K562 (cell line): Measurements from ENCODE around the gene MRFAP1. TPM values are rescaled to one million over a fixed set of nuclear protein-coding genes. Genes with fewer than 3 reads are reported as not detected.
A peak's percentile ranks its signal among the peaks of the same experiment; 100 is the strongest.

Experiments used
- CBFA2T3 ChIP-seq: fragments of 450-650 bp; IDR thresholded peaks from 2 replicates; pipeline ENCODE4 v1.6.1; 2017
- CHD4 ChIP-seq: fragments of 200-600 bp; sonication (generic); IDR thresholded peaks from 3 replicates; pipeline ENCODE4 v1.6.1; 2012; ENCODE audit warnings: low read depth, mild to moderate bottlenecking, mixed read lengths, low read length, inconsistent platforms; ENCODE audit not compliant: insufficient read depth, insufficient replicate concordance, poor library complexity, severe bottlenecking
- ETV1 ChIP-seq: fragments of 450-650 bp; conservative IDR thresholded peaks from 2 replicates; pipeline ENCODE4 v1.6.1; 2016; ENCODE audit warnings: missing genetic modification characterization, control low read depth, low read depth, missing compliant biosample characterization
- EWSR1 ChIP-seq: fragments of 450-650 bp; IDR thresholded peaks from 2 replicates; pipeline ENCODE4 v1.6.1; 2018; ENCODE audit warnings: borderline replicate concordance, mild to moderate bottlenecking, low read depth, moderate library complexity; ENCODE audit not compliant: partially characterized antibody
- HLTF ChIP-seq: fragments of 450-650 bp; IDR thresholded peaks from 2 replicates; pipeline ENCODE4 v1.6.1; 2016
- MCM3 ChIP-seq: fragments of 450-650 bp; IDR thresholded peaks from 2 replicates; pipeline ENCODE4 v1.6.1; 2016
- MCM5 ChIP-seq: fragments of 450-650 bp; IDR thresholded peaks from 2 replicates; pipeline ENCODE4 v1.6.1; 2016; ENCODE audit warnings: low read depth
- MYBL2 ChIP-seq, 2 experiments: fragments of 450-650 bp in 1 of 2; sonication (generic) in 1 of 2; formaldehyde crosslinking in 1 of 2; IDR thresholded peaks; 2 replicates each; pipeline versions ENCODE4 v1.6.1 to v1.8.1; 2017 to 2022; ENCODE audit warnings: borderline replicate concordance in 1 of 2, inconsistent platforms in 1 of 2, low read depth in 1 of 2, mild to moderate bottlenecking in 1 of 2, missing genetic modification reagents in 1 of 2, moderate library complexity in 1 of 2
- NFATC3 ChIP-seq: fragments of 450-650 bp; IDR thresholded peaks from 2 replicates; pipeline ENCODE4 v1.6.1; 2017; ENCODE audit warnings: mild to moderate bottlenecking
- RBBP5 ChIP-seq: fragments of 200-600 bp; sonication (generic); IDR thresholded peaks from 2 replicates; pipeline ENCODE4 v1.6.1; 2012; ENCODE audit warnings: borderline replicate concordance, mild to moderate bottlenecking, low read length, control low read depth, inconsistent platforms; ENCODE audit not compliant: insufficient read depth, poor library complexity, severe bottlenecking
- RCOR1 ChIP-seq, 2 experiments: IDR thresholded peaks; 2 replicates each; pipeline ENCODE4 v1.6.1; 2012; ENCODE audit warnings: low read depth in 2 of 2, low read length in 2 of 2, borderline replicate concordance in 1 of 2, improper control_type of control experiment in 1 of 2
- SAP30 ChIP-seq: fragments of 200-600 bp; sonication (generic); IDR thresholded peaks from 2 replicates; pipeline ENCODE4 v1.6.1; 2012; ENCODE audit warnings: borderline replicate concordance, low read depth, mild to moderate bottlenecking, moderate library complexity, low read length, control low read depth, inconsistent platforms; ENCODE audit not compliant: insufficient read depth, poor library complexity, severe bottlenecking
- ZKSCAN1 ChIP-seq: fragments of 150-350 bp; IDR thresholded peaks from 2 replicates; pipeline ENCODE4 v1.6.1; 2016; ENCODE audit warnings: low read depth, low read length
- ZNF140 ChIP-seq: fragments of 250-450 bp; sonication (Bioruptor Pico); IDR thresholded peaks from 2 replicates; pipeline ENCODE4 v1.8.0; 2021; ENCODE audit warnings: moderate library complexity, mild to moderate bottlenecking, inconsistent platforms
- ZNF3 ChIP-seq: fragments of 250-450 bp; sonication (Bioruptor Pico); IDR thresholded peaks from 2 replicates; pipeline ENCODE4 v1.5.0; 2021; ENCODE audit warnings: mild to moderate bottlenecking, moderate library complexity
- ZZZ3 ChIP-seq: fragments of 450-650 bp; IDR thresholded peaks from 2 replicates; pipeline ENCODE4 v1.6.1; 2016; ENCODE audit warnings: antibody characterized with exemption, mild to moderate bottlenecking, moderate library complexity
- polyA plus RNA-seq, 8 experiments: library from polyadenylated mRNA; depleted of rRNA in 4 of 8; stranded (reverse) in 5 of 8; unstranded in 3 of 8; fragments of >200 nt; fragmentation: Nextera tagmentation in 2 of 8; fragmentation: Illumina TruSeq in 1 of 8; extraction: Ambion mirVana in 2 of 8; extraction: Trizol in 1 of 8; gene quantifications; 2 replicates each; pipeline versions ENCODE4 v1.2.1 to v1.2.3, GENCODE V29; 2011 to 2014; ENCODE audit warnings: inconsistent platforms in 1 of 8, missing spikeins in 1 of 8
- total RNA-seq, 7 experiments: library from RNA; depleted of rRNA in 6 of 7; stranded (reverse); fragments of >200 nt in 6 of 7; fragmentation: Illumina TruSeq in 2 of 7; extraction: Trizol in 2 of 7; gene quantifications; 2 replicates each; pipeline versions ENCODE4 v1.2.1 to v1.2.3, GENCODE V29; 2011 to 2021; ENCODE audit warnings: low replicate concordance in 1 of 7
- TF ChIP-seq, protein P1 (sequence below): fragments of 450-650 bp; formaldehyde crosslinking; IDR thresholded peaks from 2 replicates; pipeline ENCODE4 v1.4.0; 2020; ENCODE audit warnings: mild to moderate bottlenecking, mixed read lengths
- TF ChIP-seq, protein P2 (sequence below): sonication (generic); formaldehyde crosslinking; IDR thresholded peaks from 2 replicates; pipeline ENCODE4 v1.9.0; 2022; ENCODE audit warnings: mild to moderate bottlenecking, missing genetic modification reagents
- TF ChIP-seq, protein P3 (sequence below): sonication (generic); formaldehyde crosslinking; IDR thresholded peaks from 2 replicates; pipeline ENCODE4 v1.8.1; 2022; ENCODE audit warnings: missing genetic modification reagents
- TF ChIP-seq, protein P4 (sequence below): sonication (generic); formaldehyde crosslinking; IDR thresholded peaks from 2 replicates; pipeline ENCODE4 v1.8.1; 2023; ENCODE audit warnings: mild to moderate bottlenecking, missing genetic modification reagents, moderate library complexity
- TF ChIP-seq, protein P5 (sequence below): fragments of 250-450 bp; sonication (Bioruptor Pico); IDR thresholded peaks from 2 replicates; pipeline ENCODE4 v1.4.0; 2020

MRFAP1 gene
- total and polyA plus RNA-seq, 9 of the 15 experiments (the other 6 are each of a cell fraction or from before 2014, with no cell fraction given) = 46.0 to 270 (median 151) TPM

DNA sequence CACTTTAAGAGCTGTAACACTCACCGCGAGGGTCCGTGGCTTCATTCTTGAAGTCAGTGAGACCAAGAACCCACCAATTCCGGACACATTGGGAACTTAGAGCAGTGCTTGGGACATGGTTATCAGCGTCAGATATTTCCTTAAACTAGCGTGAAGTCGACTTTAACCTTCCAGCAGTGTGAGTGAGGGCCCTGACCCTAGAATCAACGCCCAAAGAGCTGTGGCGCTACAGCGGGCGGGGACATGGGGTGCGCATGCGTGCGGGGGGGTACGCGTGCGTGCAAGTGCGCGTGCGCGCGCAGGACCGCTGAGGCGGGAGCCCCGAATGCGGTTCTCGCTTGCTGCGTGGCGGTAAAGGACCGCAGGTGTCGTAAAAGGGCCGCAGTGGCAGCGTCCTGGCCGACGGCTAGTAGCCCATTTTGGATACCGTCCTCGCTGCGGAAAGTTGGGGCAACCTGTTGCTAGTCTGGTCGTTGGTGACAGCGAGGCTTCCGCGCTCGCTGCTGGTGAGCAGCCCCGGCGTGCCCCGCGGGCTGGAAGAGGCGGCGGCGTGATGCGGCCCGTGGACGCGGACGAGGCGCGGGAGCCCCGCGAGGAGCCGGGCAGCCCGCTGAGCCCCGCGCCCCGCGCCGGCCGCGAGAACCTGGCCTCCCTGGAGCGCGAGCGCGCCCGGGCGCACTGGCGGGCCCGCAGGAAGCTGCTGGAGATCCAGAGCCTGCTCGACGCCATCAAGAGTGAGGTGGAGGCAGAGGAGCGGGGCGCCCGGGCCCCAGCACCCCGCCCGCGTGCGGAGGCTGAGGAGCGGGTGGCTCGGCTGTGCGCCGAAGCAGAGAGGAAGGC is 33.4 kb downstream of the MRFAP1 start (continued):
- TF ChIP-seq, protein P1, sequence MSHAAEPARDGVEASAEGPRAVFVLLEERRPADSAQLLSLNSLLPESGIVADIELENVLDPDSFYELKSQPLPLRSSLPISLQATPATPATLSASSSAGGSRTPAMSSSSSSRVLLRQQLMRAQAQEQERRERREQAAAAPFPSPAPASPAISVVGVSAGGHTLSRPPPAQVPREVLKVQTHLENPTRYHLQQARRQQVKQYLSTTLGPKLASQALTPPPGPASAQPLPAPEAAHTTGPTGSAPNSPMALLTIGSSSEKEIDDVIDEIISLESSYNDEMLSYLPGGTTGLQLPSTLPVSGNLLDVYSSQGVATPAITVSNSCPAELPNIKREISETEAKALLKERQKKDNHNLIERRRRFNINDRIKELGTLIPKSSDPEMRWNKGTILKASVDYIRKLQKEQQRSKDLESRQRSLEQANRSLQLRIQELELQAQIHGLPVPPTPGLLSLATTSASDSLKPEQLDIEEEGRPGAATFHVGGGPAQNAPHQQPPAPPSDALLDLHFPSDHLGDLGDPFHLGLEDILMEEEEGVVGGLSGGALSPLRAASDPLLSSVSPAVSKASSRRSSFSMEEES (CRISPR knock-in tag) = no peak
- TF ChIP-seq ZZZ3 (no peak), MCM3 (no peak), HLTF (no peak), ETV1 (no peak), CHD4 (no peak), SAP30 (peak; percentile 62), NFATC3 (0 out of 2 replicates have a peak, but pooled peaks have one; percentile 4), ZNF3 (no peak), EWSR1 (no peak), CBFA2T3 (no peak), RBBP5 (peak; percentile 82), ZNF140 (CRISPR knock-in tag) (no peak), MYBL2 (IDR thresholded peaks at IDR 0.05; ENCODE audit: low read depth) (no peak), MYBL2 (CRISPR knock-in tag; IDR thresholded peaks at IDR 0.05; ENCODE audit: borderline replicate concordance) (no peak), RCOR1 (IDR thresholded peaks at IDR 0.05; ENCODE audit: borderline replicate concordance in 1 of 2, low read depth in 2 of 2, low read length in 2 of 2) (peak in 1 of 2 experiments; percentile 44; a peak in 1 of 4 replicates), ZKSCAN1 (peak; percentile 46; the same call in 1 of the 2 replicates), MCM5 (no peak)
- TF ChIP-seq, protein P2, sequence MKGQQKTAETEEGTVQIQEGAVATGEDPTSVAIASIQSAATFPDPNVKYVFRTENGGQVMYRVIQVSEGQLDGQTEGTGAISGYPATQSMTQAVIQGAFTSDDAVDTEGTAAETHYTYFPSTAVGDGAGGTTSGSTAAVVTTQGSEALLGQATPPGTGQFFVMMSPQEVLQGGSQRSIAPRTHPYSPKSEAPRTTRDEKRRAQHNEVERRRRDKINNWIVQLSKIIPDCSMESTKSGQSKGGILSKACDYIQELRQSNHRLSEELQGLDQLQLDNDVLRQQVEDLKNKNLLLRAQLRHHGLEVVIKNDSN (CRISPR knock-in tag) = no peak
- TF ChIP-seq, protein P3, sequence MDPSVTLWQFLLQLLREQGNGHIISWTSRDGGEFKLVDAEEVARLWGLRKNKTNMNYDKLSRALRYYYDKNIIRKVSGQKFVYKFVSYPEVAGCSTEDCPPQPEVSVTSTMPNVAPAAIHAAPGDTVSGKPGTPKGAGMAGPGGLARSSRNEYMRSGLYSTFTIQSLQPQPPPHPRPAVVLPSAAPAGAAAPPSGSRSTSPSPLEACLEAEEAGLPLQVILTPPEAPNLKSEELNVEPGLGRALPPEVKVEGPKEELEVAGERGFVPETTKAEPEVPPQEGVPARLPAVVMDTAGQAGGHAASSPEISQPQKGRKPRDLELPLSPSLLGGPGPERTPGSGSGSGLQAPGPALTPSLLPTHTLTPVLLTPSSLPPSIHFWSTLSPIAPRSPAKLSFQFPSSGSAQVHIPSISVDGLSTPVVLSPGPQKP = no peak
- TF ChIP-seq, protein P4, sequence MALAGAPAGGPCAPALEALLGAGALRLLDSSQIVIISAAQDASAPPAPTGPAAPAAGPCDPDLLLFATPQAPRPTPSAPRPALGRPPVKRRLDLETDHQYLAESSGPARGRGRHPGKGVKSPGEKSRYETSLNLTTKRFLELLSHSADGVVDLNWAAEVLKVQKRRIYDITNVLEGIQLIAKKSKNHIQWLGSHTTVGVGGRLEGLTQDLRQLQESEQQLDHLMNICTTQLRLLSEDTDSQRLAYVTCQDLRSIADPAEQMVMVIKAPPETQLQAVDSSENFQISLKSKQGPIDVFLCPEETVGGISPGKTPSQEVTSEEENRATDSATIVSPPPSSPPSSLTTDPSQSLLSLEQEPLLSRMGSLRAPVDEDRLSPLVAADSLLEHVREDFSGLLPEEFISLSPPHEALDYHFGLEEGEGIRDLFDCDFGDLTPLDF (CRISPR knock-in tag) = peak; percentile 77
- TF ChIP-seq, protein P5, sequence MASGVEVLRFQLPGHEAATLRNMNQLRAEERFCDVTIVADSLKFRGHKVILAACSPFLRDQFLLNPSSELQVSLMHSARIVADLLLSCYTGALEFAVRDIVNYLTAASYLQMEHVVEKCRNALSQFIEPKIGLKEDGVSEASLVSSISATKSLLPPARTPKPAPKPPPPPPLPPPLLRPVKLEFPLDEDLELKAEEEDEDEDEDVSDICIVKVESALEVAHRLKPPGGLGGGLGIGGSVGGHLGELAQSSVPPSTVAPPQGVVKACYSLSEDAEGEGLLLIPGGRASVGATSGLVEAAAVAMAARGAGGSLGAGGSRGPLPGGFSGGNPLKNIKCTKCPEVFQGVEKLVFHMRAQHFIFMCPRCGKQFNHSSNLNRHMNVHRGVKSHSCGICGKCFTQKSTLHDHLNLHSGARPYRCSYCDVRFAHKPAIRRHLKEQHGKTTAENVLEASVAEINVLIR = no peak
